ENCODE data around the gene PPY. TPM values are rescaled to one million over a fixed set of nuclear protein-coding genes. Genes with fewer than 3 reads are reported as not detected.

Gene PPY
- total and polyA plus RNA-seq, 2 donors (not counting 1 experiment from before 2014, with no cell fraction given): not detected

- H3K9me3 ChIP-seq (ENCODE audit: control extremely low read depth in 1 of 3, control insufficient read depth in 2 of 3, insufficient read depth in 1 of 3, low read length in 2 of 3): no peaks in the 10 kb centered on the region
- H3K27ac Mint-ChIP-seq: no peak overlapping the region
- H3K4me1 ChIP-seq (ENCODE audit: control insufficient read depth in 2 of 2, insufficient read depth in 2 of 2, low read length in 2 of 2): no peaks in the 10 kb centered on the region
- ATAC-seq (ENCODE audit: low read depth): no peak
- no peak overlapping the region for H3K4me3 Mint-ChIP-seq
- H4K20me1 ChIP-seq (ENCODE audit: control insufficient read depth, insufficient read depth, low read length, poor library complexity, severe bottlenecking): no peaks in the 10 kb centered on the region
- peaks cover 31% of the 10 kb centered on the region for H3K27me3 Mint-ChIP-seq
- DNase-seq: no peak
- H3K4me2 ChIP-seq (replicated peaks; ENCODE audit: low read depth, low read length, poor library complexity, severe bottlenecking): no peak overlapping the region
- H3K27me3 ChIP-seq (replicated peaks in 1 of 4; ENCODE audit: control extremely low read depth in 1 of 4, control insufficient read depth in 3 of 4, insufficient read depth in 4 of 4, low read length in 3 of 4): peaks cover 0 to 8% (median under 1%) of the 10 kb centered on the region in 4 experiments
- no peaks in the 10 kb centered on the region for H3K9me3 Mint-ChIP-seq (ENCODE audit: insufficient read depth)
- WGBS (ENCODE audit: insufficient coverage): no CpG with 5 or more reads among the region's 3 CpGs
- no peak overlapping the region for H3K9ac ChIP-seq (ENCODE audit: low read length)
- ChIA-PET POLR2A (no interaction called here), CTCF (no interaction called here)
- H3K27ac ChIP-seq (ENCODE audit: low read length in 2 of 2): no peak overlapping the region
- intact Hi-C loops (cut with micrococcal nuclease): no loop called here
- no peaks in the 10 kb centered on the region for H3K79me2 ChIP-seq (ENCODE audit: control insufficient read depth, insufficient read depth, low read length)
- no peak overlapping the region for H3K4me3 ChIP-seq (ENCODE audit: control extremely low read depth in 1 of 5, extremely low read depth in 1 of 5, insufficient read depth in 1 of 5, low read depth in 2 of 5, low read length in 4 of 5)
- H2AFZ ChIP-seq (ENCODE audit: insufficient read depth, low read depth, low read length, poor library complexity, severe bottlenecking): no peak overlapping the region
- H3K36me3 ChIP-seq (replicated peaks in 1 of 2; ENCODE audit: control extremely low read depth in 1 of 2, control insufficient read depth in 1 of 2, extremely low read depth in 1 of 2, insufficient read depth in 2 of 2, low read length in 1 of 2): no peaks in the 10 kb centered on the region
- no peaks in the 10 kb centered on the region for H3K4me1 Mint-ChIP-seq
- TF ChIP-seq CTCF (IDR thresholded peaks at IDR 0.05): no peak
- no peak for TF ChIP-seq EZH2 (IDR thresholded peaks at IDR 0.05; ENCODE audit: borderline replicate concordance, insufficient read depth, low read depth, low read length, poor library complexity, severe bottlenecking)
Observed at GRCh38 chr17:43966276-43966675, 24.0 kb upstream of the PPY start.

GRCh38 chr17:43962479-43962878, 20.2 kb upstream of the PPY start:
- WGBS (ENCODE audit: insufficient coverage): 59% methylated on average over 7 of the region's 7 CpGs
- Histone ChIP-seq H2AFZ (ENCODE audit: insufficient read depth, low read depth, low read length, poor library complexity, severe bottlenecking) (no peak overlapping the region), H3K36me3 (replicated peaks in 1 of 2; ENCODE audit: control extremely low read depth in 1 of 2, control insufficient read depth in 1 of 2, extremely low read depth in 1 of 2, insufficient read depth in 2 of 2, low read length in 1 of 2) (no peaks in the 10 kb centered on the region), H4K20me1 (ENCODE audit: control insufficient read depth, insufficient read depth, low read length, poor library complexity, severe bottlenecking) (no peaks in the 10 kb centered on the region), H3K79me2 (ENCODE audit: control insufficient read depth, insufficient read depth, low read length) (no peaks in the 10 kb centered on the region), H3K4me1 (ENCODE audit: control insufficient read depth in 2 of 2, insufficient read depth in 2 of 2, low read length in 2 of 2) (no peaks in the 10 kb centered on the region), H3K27ac (ENCODE audit: low read length in 2 of 2) (no peak overlapping the region), H3K4me2 (replicated peaks; ENCODE audit: low read depth, low read length, poor library complexity, severe bottlenecking) (no peak overlapping the region), H3K9ac (ENCODE audit: low read length) (no peak overlapping the region), H3K4me3 (ENCODE audit: control extremely low read depth in 1 of 5, extremely low read depth in 1 of 5, insufficient read depth in 1 of 5, low read depth in 2 of 5, low read length in 4 of 5) (no peak overlapping the region), H3K9me3 (ENCODE audit: control extremely low read depth in 1 of 3, control insufficient read depth in 2 of 3, insufficient read depth in 1 of 3, low read length in 2 of 3) (no peaks in the 10 kb centered on the region), H3K27me3 (replicated peaks in 1 of 4; ENCODE audit: control extremely low read depth in 1 of 4, control insufficient read depth in 3 of 4, insufficient read depth in 4 of 4, low read length in 3 of 4) (peaks cover 0 to 12% (median under 1%) of the 10 kb centered on the region in 4 experiments)
- ChIA-PET CTCF (interaction anchor here (0.8 to 5.2 kb wide), 2 partner anchors 19 to 80 kb away, joined by 4 to 19 read pairs; no protein-coding TSS in a partner anchor), POLR2A (interaction anchor here (0.7 kb wide), 1 partner anchor 63 kb away, joined by 5 read pairs; no protein-coding TSS in a partner anchor)
- Mint-ChIP-seq H3K4me3 (no peak overlapping the region), H3K27me3 (peaks cover 25% of the 10 kb centered on the region), H3K4me1 (no peaks in the 10 kb centered on the region), H3K9me3 (ENCODE audit: insufficient read depth) (no peaks in the 10 kb centered on the region), H3K27ac (no peak overlapping the region)
- no peak for TF ChIP-seq CTCF (IDR thresholded peaks at IDR 0.05)
- no peak for TF ChIP-seq EZH2 (IDR thresholded peaks at IDR 0.05; ENCODE audit: borderline replicate concordance, insufficient read depth, low read depth, low read length, poor library complexity, severe bottlenecking)
- DNase-seq: no peak
- intact Hi-C loops (cut with micrococcal nuclease): no loop called here
- ATAC-seq (ENCODE audit: low read depth): no peak

Data from B cell (primary cell).